Caco-2 (cell line): ENCODE data around the gene HYOU1. TPM values are rescaled to one million over a fixed set of nuclear protein-coding genes. Genes with fewer than 3 reads are reported as not detected.

Experiments
- BruUV-seq: library from RNA; stranded (reverse); fragments of 400-500 nt; replicated peaks from 2 replicates; lab custom pipeline; 2021; lab: Mats Ljungman, UMichigan
- CTCF ChIA-PET: fragments of 300-600 bp; sonication (Branson Sonifier 250); formaldehyde crosslinking; loops from one replicate; lab custom pipeline; 2022; ENCODE audit warnings: antibody characterized with exemption; lab: Charles Lee
- POLR2A ChIA-PET: fragments of 300-600 bp; sonication (Branson Sonifier 250); formaldehyde crosslinking; loops from one replicate; lab custom pipeline; 2022; ENCODE audit warnings: antibody characterized with exemption; lab: Charles Lee
- DNase-seq, 2 experiments: peaks; one replicate each; pipeline versions ENCODE4 v3.0.0 to v3.0.0-alpha.2; 2020 to 2022
- H3K27me3 ChIP-seq: replicated peaks from 2 replicates; pipeline ENCODE4 v1.6.0; 2011; ENCODE audit warnings: low read length; ENCODE audit not compliant: control insufficient read depth, insufficient read depth
- H3K36me3 ChIP-seq: 2 replicates; pipeline ENCODE4 v1.5.1; 2011; ENCODE audit warnings: low read length; ENCODE audit not compliant: control insufficient read depth, insufficient read depth
- H3K4me1 ChIP-seq: fragments of 250-450 bp; sonication (Bioruptor Pico); 2 replicates; pipeline ENCODE4 v1.5.1; 2020; ENCODE audit warnings: mild to moderate bottlenecking
- H3K4me3 ChIP-seq: 2 replicates; pipeline ENCODE4 v1.5.1; 2011; ENCODE audit warnings: low read depth, mild to moderate bottlenecking, control low read depth, low read length
- H3K9me3 ChIP-seq: fragments of 250-450 bp; sonication (Bioruptor Pico); 2 replicates; pipeline ENCODE4 v1.5.1; 2020; ENCODE audit warnings: mild to moderate bottlenecking, moderate library complexity
- H3K27ac Mint-ChIP-seq: one replicate; pipeline ENCODE4 v1.8.0; 2022; ENCODE audit warnings: mixed read lengths; ENCODE audit not compliant: unreplicated experiment
- H3K27me3 Mint-ChIP-seq: one replicate; pipeline ENCODE4 v1.8.0; 2022; ENCODE audit warnings: mixed read lengths; ENCODE audit not compliant: insufficient read depth, unreplicated experiment
- H3K36me3 Mint-ChIP-seq: one replicate; pipeline ENCODE4 v1.8.0; 2022; ENCODE audit warnings: mild to moderate bottlenecking, mixed read lengths; ENCODE audit not compliant: insufficient read depth, unreplicated experiment
- H3K4me1 Mint-ChIP-seq: one replicate; pipeline ENCODE4 v1.8.0; 2022; ENCODE audit warnings: low read depth, mixed read lengths; ENCODE audit not compliant: unreplicated experiment
- H3K4me3 Mint-ChIP-seq: one replicate; pipeline ENCODE4 v1.8.0; 2022; ENCODE audit warnings: mild to moderate bottlenecking, moderate library complexity, mixed read lengths; ENCODE audit not compliant: unreplicated experiment
- H3K9me3 Mint-ChIP-seq: one replicate; pipeline ENCODE4 v1.8.0; 2022; ENCODE audit warnings: mixed read lengths; ENCODE audit not compliant: unreplicated experiment
- CTCF ChIP-seq, 2 experiments: fragments of 200-600 bp in 1 of 2; IDR thresholded peaks; 1 replicate in 1 of 2; 2 replicates in 1 of 2; pipeline versions ENCODE4 v1.5.1 to v1.8.0; 2011 to 2022; ENCODE audit warnings: antibody characterized with exemption in 1 of 2, control low read depth in 1 of 2, inconsistent platforms in 1 of 2, low read depth in 1 of 2, low read length in 1 of 2, mild to moderate bottlenecking in 1 of 2, moderate library complexity in 1 of 2; ENCODE audit not compliant: insufficient read depth in 1 of 2, severe bottlenecking in 1 of 2, unreplicated experiment in 1 of 2
- intact Hi-C: fragments of 100-400 bp; cut with micrococcal nuclease; formaldehyde crosslinking; loops from one replicate; pipeline ENCODE4 v1.10.0; 2022; ENCODE audit not compliant: unreplicated experiment
- total RNA-seq: library from RNA; stranded (reverse); gene quantifications from 2 replicates; pipeline ENCODE4 v1.2.3, GENCODE V29; 2022

The HYOU1 gene
- total RNA-seq, 1 experiment from 2014 or later: 366 TPM

GRCh38 chr11:119092880-119093842 is 36.2 kb upstream of the HYOU1 start:
- Histone ChIP-seq H3K4me1 (peaks cover 15% of the 10 kb centered on the region), H3K27me3 (no peaks in the 10 kb centered on the region), H3K36me3 (peaks cover 9% of the 10 kb centered on the region), H3K4me3 (peak overlapping the region; percentile 95), H3K9me3 (no peaks in the 10 kb centered on the region)
- Mint-ChIP-seq H3K4me1 (peaks cover 19% of the 10 kb centered on the region), H3K27ac (peak overlapping the region; percentile 98), H3K4me3 (peak overlapping the region; percentile 92), H3K27me3 (no peaks in the 10 kb centered on the region), H3K9me3 (no peaks in the 10 kb centered on the region), H3K36me3 (peaks cover 76% of the 10 kb centered on the region)
- ChIA-PET POLR2A (interaction anchor here (1.2 to 2.9 kb wide), 4 partner anchors 8 to 26 kb away, joined by 12 to 47 read pairs (median 14); partner anchors contain the start of genes HMBS and VPS11), CTCF (interaction anchor here (0.9 to 2.2 kb wide), 2 partner anchors 8 to 37 kb away, joined by 3 to 10 read pairs; partner anchors contain the start of gene HMBS)
- BruUV-seq: no TSS peak
- DNase-seq: no peak
- no peak for TF ChIP-seq CTCF (IDR thresholded peaks at IDR 0.05; ENCODE audit: insufficient read depth in 1 of 2, low read depth in 1 of 2, low read length in 1 of 2, severe bottlenecking in 1 of 2, unreplicated experiment in 1 of 2)
- intact Hi-C loops: no loop called here

DNA sequence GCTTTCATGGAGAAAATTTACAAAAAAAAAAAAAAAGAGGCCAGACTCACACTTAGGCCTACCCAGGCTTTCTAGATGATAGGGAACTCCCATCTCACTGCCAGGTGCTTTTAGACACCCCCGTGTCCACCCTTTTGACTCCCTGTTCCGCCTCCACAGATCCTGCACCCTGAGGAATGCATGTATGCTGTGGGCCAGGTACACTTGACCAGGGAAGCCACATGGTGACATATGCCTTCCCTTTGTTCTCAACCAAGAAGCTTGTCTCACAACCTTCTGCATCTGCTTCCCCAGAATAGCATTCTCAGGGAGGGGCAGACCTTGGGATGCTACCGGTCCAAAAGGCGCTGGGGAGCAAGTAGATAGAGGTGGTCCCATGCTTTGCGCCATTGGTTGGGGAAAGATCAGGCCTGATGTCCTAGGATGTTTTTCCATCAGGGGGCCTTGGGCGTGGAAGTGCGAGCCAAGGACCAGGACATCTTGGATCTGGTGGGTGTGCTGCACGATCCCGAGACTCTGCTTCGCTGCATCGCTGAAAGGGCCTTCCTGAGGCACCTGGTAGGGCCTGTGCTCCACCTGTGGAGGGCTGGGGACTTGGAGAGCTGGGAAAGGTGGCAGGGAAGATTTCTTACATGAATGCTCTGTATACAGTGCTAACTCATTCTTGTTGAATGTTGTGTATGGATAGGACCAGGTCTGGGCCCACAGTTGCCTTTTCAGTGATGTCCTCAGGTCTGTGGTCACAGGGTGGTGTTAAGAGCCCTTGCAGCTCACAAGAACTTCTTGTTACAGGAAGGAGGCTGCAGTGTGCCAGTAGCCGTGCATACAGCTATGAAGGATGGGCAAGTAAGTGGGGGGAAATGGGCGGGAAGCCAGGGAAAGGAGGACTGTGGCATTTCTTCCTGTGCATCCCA is 35.2 kb upstream of the HYOU1 start:
- intact Hi-C loops: no loop called here
- Histone ChIP-seq H3K9me3 (no peaks in the 10 kb centered on the region), H3K27me3 (no peaks in the 10 kb centered on the region), H3K36me3 (peaks cover 9% of the 10 kb centered on the region), H3K4me3 (no peak overlapping the region), H3K4me1 (peaks cover 15% of the 10 kb centered on the region)
- no peak for TF ChIP-seq CTCF (IDR thresholded peaks at IDR 0.05; ENCODE audit: insufficient read depth in 1 of 2, low read depth in 1 of 2, low read length in 1 of 2, severe bottlenecking in 1 of 2, unreplicated experiment in 1 of 2)
- ChIA-PET CTCF (interaction anchor here (0.9 kb wide), 1 partner anchor 36 kb away, joined by 3 read pairs; no protein-coding TSS in a partner anchor), POLR2A (interaction anchor here (0.6 to 2.2 kb wide), 3 partner anchors 25 to 36 kb away, joined by 3 to 12 read pairs (median 3); partner anchors contain the start of genes HINFP and VPS11)
- Mint-ChIP-seq H3K4me1 (peaks cover 19% of the 10 kb centered on the region), H3K4me3 (peak overlapping the region; percentile 92), H3K27ac (peak overlapping the region; percentile 40), H3K9me3 (no peaks in the 10 kb centered on the region), H3K36me3 (peaks cover 68% of the 10 kb centered on the region), H3K27me3 (no peaks in the 10 kb centered on the region)
- no peak for DNase-seq
- no TSS peak for BruUV-seq
